Measurements from ENCODE around the gene ITGA1. TPM values are rescaled to one million over a fixed set of nuclear protein-coding genes. Genes with fewer than 3 reads are reported as not detected.

ITGA1 gene
- total and polyA plus RNA-seq, 2 of the 8 experiments (the other 6 are each of a cell fraction or from before 2014, with no cell fraction given), result 2.3 to 9.0 TPM

DNA sequence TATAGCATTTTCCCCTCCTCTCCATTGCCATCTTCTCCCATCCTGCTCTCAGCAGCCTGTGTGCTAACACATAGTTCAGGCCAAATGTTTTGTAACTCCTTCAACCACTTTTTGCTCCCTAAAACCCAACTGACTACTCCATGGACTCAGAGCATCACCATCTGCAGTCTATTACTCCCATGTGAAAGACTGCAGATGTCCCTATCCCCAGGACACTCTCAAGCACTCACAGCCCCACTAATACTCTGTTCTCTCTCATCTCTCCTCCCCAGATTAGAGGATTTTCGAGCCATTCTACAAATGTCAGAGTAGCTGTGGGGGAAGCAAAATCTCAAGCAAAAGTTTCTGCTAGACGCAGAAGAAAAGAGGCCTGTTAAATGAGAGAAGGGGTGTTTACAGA lies 99.3 kb downstream of the ITGA1 start:
- H4K8ac ChIP-seq (ENCODE audit: extremely low read depth, insufficient read depth, low read length), result no peak overlapping the region
- no peaks in the 10 kb centered on the region for H4K20me1 ChIP-seq (replicated peaks in 1 of 2; ENCODE audit: control insufficient read depth in 1 of 2, insufficient read depth in 2 of 2, low read length in 2 of 2)
- no peak overlapping the region for H3K4me3 ChIP-seq (ENCODE audit: extremely low read depth in 1 of 4, insufficient read depth in 2 of 4, low read depth in 3 of 4, low read length in 4 of 4)
- H4K5ac ChIP-seq (ENCODE audit: insufficient read length, low read depth, low read length), result no peak overlapping the region
- H2BK20ac ChIP-seq (ENCODE audit: low read length), result no peak overlapping the region
- no peaks in the 10 kb centered on the region for H3K4me1 ChIP-seq (replicated peaks in 1 of 4; ENCODE audit: control insufficient read depth in 3 of 4, insufficient read depth in 4 of 4, low read length in 3 of 4)
- H2AK5ac ChIP-seq (ENCODE audit: low read depth, low read length), result no peak overlapping the region
- H3K23me2 ChIP-seq (ENCODE audit: low read depth, low read length), result no peaks in the 10 kb centered on the region
- H3K18ac ChIP-seq (ENCODE audit: extremely low read depth, low read length), result no peak overlapping the region
- H3K79me1 ChIP-seq (ENCODE audit: low read depth, low read length), result no peaks in the 10 kb centered on the region
- no peak overlapping the region for H2BK5ac ChIP-seq (ENCODE audit: low read depth, low read length)
- no peaks in the 10 kb centered on the region for H3K79me2 ChIP-seq (ENCODE audit: control insufficient read depth in 1 of 2, insufficient read depth in 2 of 2, low read length in 2 of 2)
- POLR2A ChIA-PET (ENCODE audit: partially characterized antibody), result no interaction called here
- WGBS, 2 experiments (ENCODE audit: extremely low coverage in 1 of 2, insufficient coverage in 1 of 2, insufficient read length in 1 of 2, insufficient replicate concordance in 2 of 2, low coverage in 1 of 2, low lambda C conversion rate in 2 of 2, missing lambda C conversion rate in 1 of 2), result 86% methylated on average over 2 of the region's 2 CpGs; no CpG with 5 or more reads in 1 of the 2 experiments
- H3K23ac ChIP-seq (ENCODE audit: insufficient read length), result no peak overlapping the region
- no peak overlapping the region for H3K14ac ChIP-seq (ENCODE audit: insufficient read length)
- FAIRE-seq, result no peak
- no peak overlapping the region for H2BK120ac ChIP-seq (replicated peaks; ENCODE audit: low read depth, low read length)
- no peaks in the 10 kb centered on the region for H3K9me3 ChIP-seq (ENCODE audit: insufficient read depth in 2 of 2, low read depth in 1 of 2, low read length in 1 of 2)
- H4K91ac ChIP-seq (replicated peaks; ENCODE audit: insufficient read length, low read length), result no peak overlapping the region
- H3K4me2 ChIP-seq (ENCODE audit: insufficient read depth in 1 of 2, low read depth in 2 of 2, low read length in 2 of 2), result no peak overlapping the region
- no peaks in the 10 kb centered on the region for H3K27me3 ChIP-seq (replicated peaks in 1 of 4; ENCODE audit: control insufficient read depth in 3 of 4, extremely low read depth in 1 of 4, insufficient read depth in 3 of 4, low read length in 3 of 4)
- no peak overlapping the region for H3K4ac ChIP-seq (replicated peaks; ENCODE audit: insufficient read length, low read depth, low read length)
- no peak overlapping the region for H3K56ac ChIP-seq (replicated peaks; ENCODE audit: insufficient read length, low read depth, low read length)
- H3K9ac ChIP-seq (replicated peaks in 1 of 4; ENCODE audit: extremely low read depth in 1 of 4, low read depth in 3 of 4, low read length in 3 of 4), result no peak overlapping the region
- H3K36me3 ChIP-seq (ENCODE audit: control insufficient read depth in 2 of 4, insufficient read depth in 4 of 4, low read length in 3 of 4), result no peaks in the 10 kb centered on the region
- CTCF ChIA-PET (ENCODE audit: partially characterized antibody), result no interaction called here
- H2BK15ac ChIP-seq (ENCODE audit: low read length), result no peak overlapping the region
- no peak for DNase-seq (ENCODE audit: low read depth in 1 of 2, low spot score in 2 of 2)
- H3K27ac ChIP-seq (ENCODE audit: low read depth, low read length), result no peak overlapping the region
- H2AFZ ChIP-seq (ENCODE audit: low read length), result no peak overlapping the region
- no peak overlapping the region for H2BK12ac ChIP-seq (ENCODE audit: low read depth, low read length)
- TF ChIP-seq ASH2L (IDR thresholded peaks at IDR 0.05; ENCODE audit: low read length) (no peak), EZH2 (IDR thresholded peaks at IDR 0.05; ENCODE audit: low read depth, low read length, severe bottlenecking) (no peak), POU5F1 (IDR thresholded peaks at IDR 0.05; ENCODE audit: low read depth, low read length) (no peak), RFX5 (IDR thresholded peaks at IDR 0.05; ENCODE audit: borderline replicate concordance, low read depth, low read length) (no peak), SRF (IDR thresholded peaks at IDR 0.05; ENCODE audit: low read depth, low read length) (no peak), RBBP5 (IDR thresholded peaks at IDR 0.05; ENCODE audit: borderline replicate concordance, low read depth, low read length) (no peak), SIRT6 (IDR thresholded peaks at IDR 0.05; ENCODE audit: low read length) (no peak), TEAD4 (IDR thresholded peaks at IDR 0.05; ENCODE audit: low read depth, low read length) (no peak), SIX5 (IDR thresholded peaks at IDR 0.05; ENCODE audit: low read depth, low read length) (no peak), PHF8 (conservative IDR thresholded peaks at IDR 0.05; ENCODE audit: low read depth, low read length) (no peak), TAF1 (IDR thresholded peaks at IDR 0.05; ENCODE audit: low read depth, low read length) (no peak), POLR2A (IDR thresholded peaks at IDR 0.05; ENCODE audit: control extremely low read depth in 1 of 2, low read depth in 2 of 2, low read length in 2 of 2) (no peak), BACH1 (IDR thresholded peaks at IDR 0.05; ENCODE audit: low read length) (no peak), SP4 (IDR thresholded peaks at IDR 0.05; ENCODE audit: low read length) (no peak), SP1 (IDR thresholded peaks at IDR 0.05; ENCODE audit: low read depth, low read length) (no peak), HDAC6 (IDR thresholded peaks at IDR 0.05; ENCODE audit: low read depth, low read length) (no peak)
